GM23338 (cell line): ENCODE results near the gene AIRE. TPM values are rescaled to one million over a fixed set of nuclear protein-coding genes. Genes with fewer than 3 reads are reported as not detected.

Experiments
- ATAC-seq: fragments of 200-7000 bp; cut with Tn5 transposase; 3 replicates; pipeline ENCODE4 v1.9.1; 2020
- DNase-seq: peaks from one replicate; pipeline ENCODE4 v3.0.0-alpha.2; 2015; ENCODE audit warnings: low spot score
- H2AFZ ChIP-seq: fragments of 200-600 bp; sonication (generic); 2 replicates; pipeline ENCODE4 v1.8.0; 2016; ENCODE audit warnings: antibody characterized with exemption, mild to moderate bottlenecking, moderate library complexity
- H3F3A ChIP-seq: fragments of 200-600 bp; sonication (generic); replicated peaks from 2 replicates; pipeline ENCODE4 v1.8.0; 2017; ENCODE audit warnings: antibody characterized with exemption, mixed run types, low read depth
- H3K27ac ChIP-seq: fragments of 200-600 bp; sonication (generic); 2 replicates; pipeline ENCODE4 v1.6.1; 2016; ENCODE audit warnings: low read depth
- H3K27me3 ChIP-seq: fragments of 200-600 bp; sonication (generic); 2 replicates; pipeline ENCODE4 v1.8.0; 2016; ENCODE audit warnings: mild to moderate bottlenecking, mixed run types, moderate library complexity; ENCODE audit not compliant: insufficient read depth
- H3K36me3 ChIP-seq: fragments of 200-600 bp; sonication (generic); 2 replicates; pipeline ENCODE4 v1.8.0; 2016; ENCODE audit warnings: mild to moderate bottlenecking; ENCODE audit not compliant: insufficient read depth
- H3K4me1 ChIP-seq: fragments of 200-600 bp; sonication (generic); 2 replicates; pipeline ENCODE4 v1.8.0; 2016; ENCODE audit warnings: mild to moderate bottlenecking, moderate library complexity; ENCODE audit not compliant: insufficient read depth
- H3K4me2 ChIP-seq: fragments of 200-600 bp; sonication (generic); 2 replicates; pipeline ENCODE4 v1.7.1; 2017; ENCODE audit warnings: mixed run types
- H3K4me3 ChIP-seq: fragments of 200-600 bp; sonication (generic); 2 replicates; pipeline ENCODE4 v1.6.1; 2016; ENCODE audit warnings: mixed run types
- H3K79me2 ChIP-seq: fragments of 200-600 bp; sonication (generic); replicated peaks from 2 replicates; pipeline ENCODE4 v1.8.0; 2017; ENCODE audit warnings: mild to moderate bottlenecking; ENCODE audit not compliant: insufficient read depth
- H3K9me2 ChIP-seq: fragments of 200-600 bp; sonication (generic); 2 replicates; pipeline ENCODE4 v1.8.0; 2017; ENCODE audit not compliant: insufficient read depth
- H4K20me1 ChIP-seq: fragments of 200-600 bp; sonication (generic); replicated peaks from 2 replicates; pipeline ENCODE4 v1.8.0; 2017; ENCODE audit warnings: mild to moderate bottlenecking; ENCODE audit not compliant: insufficient read depth
- H3K27ac Mint-ChIP-seq: 2 replicates; pipeline ENCODE4 v1.8.0; 2020; ENCODE audit warnings: inconsistent platforms, mild to moderate bottlenecking, moderate library complexity, mixed read lengths
- H3K27me3 Mint-ChIP-seq: 3 replicates; pipeline ENCODE4 v1.8.0; 2022; ENCODE audit warnings: low read depth, mild to moderate bottlenecking, moderate library complexity, mixed read lengths, inconsistent platforms; ENCODE audit not compliant: insufficient read depth, poor library complexity
- H3K36me3 Mint-ChIP-seq: 3 replicates; pipeline ENCODE4 v1.8.0; 2021; ENCODE audit warnings: low read depth, mild to moderate bottlenecking, inconsistent platforms, moderate library complexity, mixed read lengths
- H3K4me1 Mint-ChIP-seq: 3 replicates; pipeline ENCODE4 v1.8.0; 2020; ENCODE audit warnings: mild to moderate bottlenecking, inconsistent platforms, mixed read lengths
- H3K4me3 Mint-ChIP-seq: 3 replicates; pipeline ENCODE4 v1.8.0; 2021; ENCODE audit warnings: moderate library complexity, mild to moderate bottlenecking, inconsistent platforms, mixed read lengths
- H3K9me3 Mint-ChIP-seq: 3 replicates; pipeline ENCODE4 v1.8.0; 2020; ENCODE audit warnings: moderate library complexity, mild to moderate bottlenecking, inconsistent platforms, mixed read lengths
- CREB1 ChIP-seq: fragments of 250-450 bp; sonication (Bioruptor Pico); IDR thresholded peaks from 2 replicates; pipeline ENCODE4 v1.5.0; 2020; ENCODE audit warnings: low read depth, mild to moderate bottlenecking, moderate library complexity
- EZH2 ChIP-seq: fragments of 200-600 bp; sonication (generic); IDR thresholded peaks from one replicate; pipeline ENCODE4 v1.8.0; 2017; ENCODE audit warnings: antibody characterized with exemption, mild to moderate bottlenecking, low read depth; ENCODE audit not compliant: unreplicated experiment
- EZH2phosphoT487 ChIP-seq: fragments of 200-600 bp; sonication (generic); IDR thresholded peaks from one replicate; pipeline ENCODE4 v1.8.1; 2018; ENCODE audit warnings: antibody characterized with exemption; ENCODE audit not compliant: unreplicated experiment
- JUNB ChIP-seq: IDR thresholded peaks from one replicate; pipeline ENCODE4 v1.6.1; 2016; ENCODE audit warnings: antibody characterized with exemption; ENCODE audit not compliant: unreplicated experiment
- NANOG ChIP-seq: IDR thresholded peaks from 2 replicates; pipeline ENCODE4 v1.6.1; 2016; ENCODE audit warnings: antibody characterized with exemption, borderline replicate concordance
- POLR2AphosphoS5 ChIP-seq: IDR thresholded peaks from 2 replicates; pipeline ENCODE4 v1.6.1; 2016; ENCODE audit warnings: antibody characterized with exemption, low read depth
- STAT1 ChIP-seq: IDR thresholded peaks from one replicate; pipeline ENCODE4 v1.6.1; 2016; ENCODE audit warnings: antibody characterized with exemption; ENCODE audit not compliant: unreplicated experiment
- ZNF114 ChIP-seq: fragments of 250-450 bp; sonication (Bioruptor Pico); IDR thresholded peaks from 2 replicates; pipeline ENCODE4 v1.5.0; 2020; ENCODE audit warnings: mild to moderate bottlenecking, moderate library complexity
- ZNF331 ChIP-seq: fragments of 250-450 bp; sonication (Bioruptor Pico); IDR thresholded peaks from 2 replicates; pipeline ENCODE4 v1.5.0; 2020; ENCODE audit warnings: low read depth, mild to moderate bottlenecking, moderate library complexity
- polyA plus RNA-seq: library from polyadenylated mRNA; unstranded; fragments of >200 nt; fragmentation: Nextera tagmentation; extraction: Ambion mirVana; gene quantifications from 2 replicates; pipeline ENCODE4 v1.2.1, GENCODE V29; 2016
- total RNA-seq: library from RNA; depleted of rRNA; stranded (reverse); fragments of >200 nt; shearing (Covaris generic); gene quantifications from 2 replicates; pipeline ENCODE4 v1.2.3, GENCODE V29; 2014
- TF ChIP-seq, protein P1 (sequence below): IDR thresholded peaks from one replicate; pipeline ENCODE4 v1.6.1; 2018; ENCODE audit warnings: antibody characterized with exemption; ENCODE audit not compliant: unreplicated experiment
- TF ChIP-seq, protein P2 (sequence below): fragments of 250-450 bp; sonication (Bioruptor Pico); IDR thresholded peaks from 2 replicates; pipeline ENCODE4 v1.5.0; 2020; ENCODE audit warnings: mild to moderate bottlenecking, moderate library complexity
- TF ChIP-seq, protein P3 (sequence below): IDR thresholded peaks from 2 replicates; pipeline ENCODE4 v1.6.1; 2016; ENCODE audit warnings: antibody characterized with exemption
- TF ChIP-seq, protein P4 (sequence below), 2 experiments: fragments of 200-600 bp in 1 of 2; sonication (generic) in 1 of 2; conservative IDR thresholded peaks; 2 replicates each; pipeline versions ENCODE4 v1.5.1 to v1.6.1; 2016 to 2017; ENCODE audit warnings: antibody characterized with exemption in 2 of 2, low read depth in 2 of 2, mild to moderate bottlenecking in 2 of 2, moderate library complexity in 1 of 2

The AIRE gene
- total and polyA plus RNA-seq, 2 experiments from 2014 or later = 0.10 TPM; not detected in 1

DNA sequence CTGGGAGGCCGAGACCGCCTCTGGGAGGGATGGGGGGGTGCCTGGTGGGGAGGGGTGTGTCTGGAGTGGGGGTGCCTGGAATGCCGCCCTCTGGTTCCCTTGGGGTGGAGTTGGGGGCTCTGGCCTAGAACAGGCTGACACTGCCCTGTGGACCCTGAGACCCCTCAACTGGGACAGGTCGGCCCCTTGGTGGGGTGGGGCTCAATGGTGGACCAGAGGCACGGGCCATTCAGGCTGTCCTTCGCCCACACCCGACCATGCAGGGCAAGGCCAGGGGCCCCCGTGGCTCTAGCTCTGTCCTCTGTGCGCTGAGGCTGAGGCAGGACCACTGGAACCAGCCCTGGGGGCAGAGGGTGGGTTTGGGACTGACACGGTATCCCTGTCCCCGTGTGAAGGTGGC, 28.9 kb downstream of the AIRE start:
- no peak overlapping the region for H3K27ac Mint-ChIP-seq
- Histone ChIP-seq H2AFZ (no peak overlapping the region), H3K4me3 (no peak overlapping the region), H3K4me1 (no peaks in the 10 kb centered on the region), H4K20me1 (no peaks in the 10 kb centered on the region), H3K36me3 (no peaks in the 10 kb centered on the region), H3K27me3 (no peaks in the 10 kb centered on the region), H3K79me2 (no peaks in the 10 kb centered on the region), H3K4me2 (no peak overlapping the region), H3K27ac (no peak overlapping the region), H3F3A (no peaks in the 10 kb centered on the region), H3K9me2 (no peaks in the 10 kb centered on the region)
- DNase-seq (no peak), ATAC-seq (no peak)
- no peaks in the 10 kb centered on the region for H3K4me1 Mint-ChIP-seq
- peaks cover 1% of the 10 kb centered on the region for H3K27me3 Mint-ChIP-seq
- H3K4me3 Mint-ChIP-seq = no peak overlapping the region
- TF ChIP-seq JUNB = no peak
- no peak for TF ChIP-seq ZNF114 (CRISPR knock-in tag)
- no peak for TF ChIP-seq ZNF331 (CRISPR knock-in tag)
- TF ChIP-seq, protein P1, sequence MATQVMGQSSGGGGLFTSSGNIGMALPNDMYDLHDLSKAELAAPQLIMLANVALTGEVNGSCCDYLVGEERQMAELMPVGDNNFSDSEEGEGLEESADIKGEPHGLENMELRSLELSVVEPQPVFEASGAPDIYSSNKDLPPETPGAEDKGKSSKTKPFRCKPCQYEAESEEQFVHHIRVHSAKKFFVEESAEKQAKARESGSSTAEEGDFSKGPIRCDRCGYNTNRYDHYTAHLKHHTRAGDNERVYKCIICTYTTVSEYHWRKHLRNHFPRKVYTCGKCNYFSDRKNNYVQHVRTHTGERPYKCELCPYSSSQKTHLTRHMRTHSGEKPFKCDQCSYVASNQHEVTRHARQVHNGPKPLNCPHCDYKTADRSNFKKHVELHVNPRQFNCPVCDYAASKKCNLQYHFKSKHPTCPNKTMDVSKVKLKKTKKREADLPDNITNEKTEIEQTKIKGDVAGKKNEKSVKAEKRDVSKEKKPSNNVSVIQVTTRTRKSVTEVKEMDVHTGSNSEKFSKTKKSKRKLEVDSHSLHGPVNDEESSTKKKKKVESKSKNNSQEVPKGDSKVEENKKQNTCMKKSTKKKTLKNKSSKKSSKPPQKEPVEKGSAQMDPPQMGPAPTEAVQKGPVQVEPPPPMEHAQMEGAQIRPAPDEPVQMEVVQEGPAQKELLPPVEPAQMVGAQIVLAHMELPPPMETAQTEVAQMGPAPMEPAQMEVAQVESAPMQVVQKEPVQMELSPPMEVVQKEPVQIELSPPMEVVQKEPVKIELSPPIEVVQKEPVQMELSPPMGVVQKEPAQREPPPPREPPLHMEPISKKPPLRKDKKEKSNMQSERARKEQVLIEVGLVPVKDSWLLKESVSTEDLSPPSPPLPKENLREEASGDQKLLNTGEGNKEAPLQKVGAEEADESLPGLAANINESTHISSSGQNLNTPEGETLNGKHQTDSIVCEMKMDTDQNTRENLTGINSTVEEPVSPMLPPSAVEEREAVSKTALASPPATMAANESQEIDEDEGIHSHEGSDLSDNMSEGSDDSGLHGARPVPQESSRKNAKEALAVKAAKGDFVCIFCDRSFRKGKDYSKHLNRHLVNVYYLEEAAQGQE = no peak
- no peak for TF ChIP-seq STAT1
- TF ChIP-seq EZH2phosphoT487 = no peak
- TF ChIP-seq NANOG = no peak
- no peak for TF ChIP-seq POLR2AphosphoS5
- TF ChIP-seq, protein P2, sequence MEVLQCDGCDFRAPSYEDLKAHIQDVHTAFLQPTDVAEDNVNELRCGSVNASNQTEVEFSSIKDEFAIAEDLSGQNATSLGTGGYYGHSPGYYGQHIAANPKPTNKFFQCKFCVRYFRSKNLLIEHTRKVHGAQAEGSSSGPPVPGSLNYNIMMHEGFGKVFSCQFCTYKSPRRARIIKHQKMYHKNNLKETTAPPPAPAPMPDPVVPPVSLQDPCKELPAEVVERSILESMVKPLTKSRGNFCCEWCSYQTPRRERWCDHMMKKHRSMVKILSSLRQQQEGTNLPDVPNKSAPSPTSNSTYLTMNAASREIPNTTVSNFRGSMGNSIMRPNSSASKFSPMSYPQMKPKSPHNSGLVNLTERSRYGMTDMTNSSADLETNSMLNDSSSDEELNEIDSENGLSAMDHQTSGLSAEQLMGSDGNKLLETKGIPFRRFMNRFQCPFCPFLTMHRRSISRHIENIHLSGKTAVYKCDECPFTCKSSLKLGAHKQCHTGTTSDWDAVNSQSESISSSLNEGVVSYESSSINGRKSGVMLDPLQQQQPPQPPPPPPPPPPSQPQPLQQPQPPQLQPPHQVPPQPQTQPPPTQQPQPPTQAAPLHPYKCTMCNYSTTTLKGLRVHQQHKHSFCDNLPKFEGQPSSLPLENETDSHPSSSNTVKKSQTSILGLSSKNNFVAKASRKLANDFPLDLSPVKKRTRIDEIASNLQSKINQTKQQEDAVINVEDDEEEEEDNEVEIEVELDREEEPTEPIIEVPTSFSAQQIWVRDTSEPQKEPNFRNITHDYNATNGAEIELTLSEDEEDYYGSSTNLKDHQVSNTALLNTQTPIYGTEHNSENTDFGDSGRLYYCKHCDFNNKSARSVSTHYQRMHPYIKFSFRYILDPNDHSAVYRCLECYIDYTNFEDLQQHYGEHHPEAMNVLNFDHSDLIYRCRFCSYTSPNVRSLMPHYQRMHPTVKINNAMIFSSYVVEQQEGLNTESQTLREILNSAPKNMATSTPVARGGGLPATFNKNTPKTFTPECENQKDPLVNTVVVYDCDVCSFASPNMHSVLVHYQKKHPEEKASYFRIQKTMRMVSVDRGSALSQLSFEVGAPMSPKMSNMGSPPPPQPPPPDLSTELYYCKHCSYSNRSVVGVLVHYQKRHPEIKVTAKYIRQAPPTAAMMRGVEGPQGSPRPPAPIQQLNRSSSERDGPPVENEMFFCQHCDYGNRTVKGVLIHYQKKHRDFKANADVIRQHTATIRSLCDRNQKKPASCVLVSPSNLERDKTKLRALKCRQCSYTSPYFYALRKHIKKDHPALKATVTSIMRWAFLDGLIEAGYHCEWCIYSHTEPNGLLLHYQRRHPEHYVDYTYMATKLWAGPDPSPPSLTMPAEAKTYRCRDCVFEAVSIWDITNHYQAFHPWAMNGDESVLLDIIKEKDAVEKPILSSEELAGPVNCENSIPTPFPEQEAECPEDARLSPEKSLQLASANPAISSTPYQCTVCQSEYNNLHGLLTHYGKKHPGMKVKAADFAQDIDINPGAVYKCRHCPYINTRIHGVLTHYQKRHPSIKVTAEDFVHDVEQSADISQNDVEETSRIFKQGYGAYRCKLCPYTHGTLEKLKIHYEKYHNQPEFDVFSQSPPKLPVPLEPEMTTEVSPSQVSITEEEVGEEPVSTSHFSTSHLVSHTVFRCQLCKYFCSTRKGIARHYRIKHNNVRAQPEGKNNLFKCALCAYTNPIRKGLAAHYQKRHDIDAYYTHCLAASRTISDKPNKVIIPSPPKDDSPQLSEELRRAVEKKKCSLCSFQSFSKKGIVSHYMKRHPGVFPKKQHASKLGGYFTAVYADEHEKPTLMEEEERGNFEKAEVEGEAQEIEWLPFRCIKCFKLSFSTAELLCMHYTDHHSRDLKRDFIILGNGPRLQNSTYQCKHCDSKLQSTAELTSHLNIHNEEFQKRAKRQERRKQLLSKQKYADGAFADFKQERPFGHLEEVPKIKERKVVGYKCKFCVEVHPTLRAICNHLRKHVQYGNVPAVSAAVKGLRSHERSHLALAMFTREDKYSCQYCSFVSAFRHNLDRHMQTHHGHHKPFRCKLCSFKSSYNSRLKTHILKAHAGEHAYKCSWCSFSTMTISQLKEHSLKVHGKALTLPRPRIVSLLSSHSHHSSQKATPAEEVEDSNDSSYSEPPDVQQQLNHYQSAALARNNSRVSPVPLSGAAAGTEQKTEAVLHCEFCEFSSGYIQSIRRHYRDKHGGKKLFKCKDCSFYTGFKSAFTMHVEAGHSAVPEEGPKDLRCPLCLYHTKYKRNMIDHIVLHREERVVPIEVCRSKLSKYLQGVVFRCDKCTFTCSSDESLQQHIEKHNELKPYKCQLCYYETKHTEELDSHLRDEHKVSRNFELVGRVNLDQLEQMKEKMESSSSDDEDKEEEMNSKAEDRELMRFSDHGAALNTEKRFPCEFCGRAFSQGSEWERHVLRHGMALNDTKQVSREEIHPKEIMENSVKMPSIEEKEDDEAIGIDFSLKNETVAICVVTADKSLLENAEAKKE (CRISPR knock-in tag) = no peak
- no peak for TF ChIP-seq EZH2
- TF ChIP-seq, protein P3, sequence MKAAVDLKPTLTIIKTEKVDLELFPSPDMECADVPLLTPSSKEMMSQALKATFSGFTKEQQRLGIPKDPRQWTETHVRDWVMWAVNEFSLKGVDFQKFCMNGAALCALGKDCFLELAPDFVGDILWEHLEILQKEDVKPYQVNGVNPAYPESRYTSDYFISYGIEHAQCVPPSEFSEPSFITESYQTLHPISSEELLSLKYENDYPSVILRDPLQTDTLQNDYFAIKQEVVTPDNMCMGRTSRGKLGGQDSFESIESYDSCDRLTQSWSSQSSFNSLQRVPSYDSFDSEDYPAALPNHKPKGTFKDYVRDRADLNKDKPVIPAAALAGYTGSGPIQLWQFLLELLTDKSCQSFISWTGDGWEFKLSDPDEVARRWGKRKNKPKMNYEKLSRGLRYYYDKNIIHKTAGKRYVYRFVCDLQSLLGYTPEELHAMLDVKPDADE = no peak
- TF ChIP-seq CREB1 (CRISPR knock-in tag) = no peak
- TF ChIP-seq, protein P4, sequence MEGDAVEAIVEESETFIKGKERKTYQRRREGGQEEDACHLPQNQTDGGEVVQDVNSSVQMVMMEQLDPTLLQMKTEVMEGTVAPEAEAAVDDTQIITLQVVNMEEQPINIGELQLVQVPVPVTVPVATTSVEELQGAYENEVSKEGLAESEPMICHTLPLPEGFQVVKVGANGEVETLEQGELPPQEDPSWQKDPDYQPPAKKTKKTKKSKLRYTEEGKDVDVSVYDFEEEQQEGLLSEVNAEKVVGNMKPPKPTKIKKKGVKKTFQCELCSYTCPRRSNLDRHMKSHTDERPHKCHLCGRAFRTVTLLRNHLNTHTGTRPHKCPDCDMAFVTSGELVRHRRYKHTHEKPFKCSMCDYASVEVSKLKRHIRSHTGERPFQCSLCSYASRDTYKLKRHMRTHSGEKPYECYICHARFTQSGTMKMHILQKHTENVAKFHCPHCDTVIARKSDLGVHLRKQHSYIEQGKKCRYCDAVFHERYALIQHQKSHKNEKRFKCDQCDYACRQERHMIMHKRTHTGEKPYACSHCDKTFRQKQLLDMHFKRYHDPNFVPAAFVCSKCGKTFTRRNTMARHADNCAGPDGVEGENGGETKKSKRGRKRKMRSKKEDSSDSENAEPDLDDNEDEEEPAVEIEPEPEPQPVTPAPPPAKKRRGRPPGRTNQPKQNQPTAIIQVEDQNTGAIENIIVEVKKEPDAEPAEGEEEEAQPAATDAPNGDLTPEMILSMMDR (conservative IDR thresholded peaks at IDR 0.05; ENCODE audit: low read depth in 2 of 2) = no peak
- H3K9me3 Mint-ChIP-seq = no peaks in the 10 kb centered on the region
- H3K36me3 Mint-ChIP-seq = peaks cover 6% of the 10 kb centered on the region
